NCI-H748 (cell line): ENCODE results near the gene EP400.

Experiments used
- DNase-seq: peaks from one replicate; lab custom pipeline; 2025; ENCODE audit not compliant: unreplicated experiment; lab: John Stamatoyannopoulos, UW

The EP400 gene

GRCh38 chr12:132111654-132112304, 162.0 kb downstream of the EP400 start:
- no peak for DNase-seq

DNA sequence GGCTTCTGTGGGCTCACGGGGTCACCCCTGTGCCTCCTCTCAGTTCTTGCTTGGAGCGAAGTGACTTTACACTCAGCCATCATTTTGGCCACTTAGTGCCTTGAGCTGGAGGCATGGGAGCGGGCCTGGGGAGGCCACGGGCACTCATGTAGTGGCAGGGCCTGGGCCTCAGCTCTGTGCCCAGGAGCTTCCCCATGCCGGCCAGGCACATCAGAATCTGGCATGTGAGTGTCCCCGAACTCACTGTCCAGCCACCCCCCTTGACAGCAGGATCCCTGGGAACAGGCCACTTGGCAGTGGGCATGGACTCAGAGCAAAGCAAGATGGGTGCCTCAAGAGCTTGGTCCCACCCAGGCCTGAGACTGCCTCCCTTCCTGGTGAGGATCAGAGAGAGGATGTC, 164.9 kb downstream of the EP400 start:
- DNase-seq: no peak

- no peak for DNase-seq
Observed at GRCh38 chr12:132115500-132115899, 165.8 kb downstream of the EP400 start.

- DNase-seq: no peak
Observed at GRCh38 chr12:132116709-132117557, 167.2 kb downstream of the EP400 start.

- no peak for DNase-seq
Observed at GRCh38 chr12:132117558-132117875, 167.8 kb downstream of the EP400 start.

GRCh38 chr12:132118876-132119275, 169.1 kb downstream of the EP400 start:
- DNase-seq: no peak

GRCh38 chr12:132121283-132121682, 171.5 kb downstream of the EP400 start:
- DNase-seq: no peak

DNA sequence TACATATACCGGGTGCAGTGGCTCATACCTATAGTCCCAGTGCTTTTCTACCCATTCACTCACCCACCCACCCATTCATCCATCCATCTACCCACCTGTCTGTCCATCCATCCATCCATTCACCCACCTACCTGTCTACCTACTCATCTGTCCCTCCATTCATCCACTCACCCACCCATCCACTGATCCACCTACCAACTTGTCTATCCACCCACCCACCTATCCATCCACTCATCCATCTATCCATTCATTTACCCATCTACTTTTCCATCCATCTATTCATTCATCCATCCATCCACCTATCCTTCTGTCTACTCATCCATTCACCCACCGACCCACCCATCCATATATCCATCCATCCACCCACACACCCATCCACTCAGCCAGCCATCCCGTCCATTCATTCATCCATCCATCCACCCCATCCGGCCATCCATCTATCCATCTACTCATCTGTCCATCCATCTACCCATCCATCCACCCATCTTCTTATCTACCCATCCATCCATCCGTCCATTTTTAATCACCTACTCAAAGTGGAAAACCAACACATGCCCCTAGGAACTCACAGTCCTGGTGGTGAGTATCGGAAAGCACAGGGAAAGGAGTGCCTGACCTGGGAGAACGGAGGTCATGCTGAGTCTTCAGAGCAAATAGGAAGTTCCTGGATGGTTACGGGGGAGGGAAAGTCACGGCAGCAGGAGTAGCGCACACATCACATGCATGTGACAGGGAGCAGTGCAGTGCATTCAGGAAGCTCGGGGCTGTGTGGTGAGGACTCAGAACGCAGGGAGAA, 174.4 kb downstream of the EP400 start:
- no peak for DNase-seq

GRCh38 chr12:132124766-132125425, 175.2 kb downstream of the EP400 start:
- no peak for DNase-seq

GRCh38 chr12:132125736-132126135, 176.0 kb downstream of the EP400 start:
- DNase-seq: no peak

GRCh38 chr12:132127041-132127440, 177.3 kb downstream of the EP400 start:
- DNase-seq: no peak

DNA sequence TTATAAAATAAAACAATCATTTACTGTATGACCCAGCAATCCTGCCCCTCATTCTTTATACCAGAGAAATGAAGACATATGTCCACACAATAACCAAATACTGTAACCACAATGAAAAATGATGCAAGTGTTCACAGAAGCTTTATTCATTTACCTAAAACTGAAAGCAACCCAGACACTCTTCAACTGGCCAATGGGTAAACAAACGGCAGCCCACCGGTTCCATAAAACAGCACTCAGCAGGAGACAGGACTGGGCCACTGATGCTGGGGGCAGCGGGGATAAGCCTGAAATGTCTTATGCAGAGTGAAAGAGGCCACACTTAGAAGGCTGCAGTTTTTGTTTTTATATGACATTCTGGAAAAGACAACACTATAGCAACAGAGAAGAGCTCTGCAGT, 179.3 kb downstream of the EP400 start:
- no peak for DNase-seq

DNA sequence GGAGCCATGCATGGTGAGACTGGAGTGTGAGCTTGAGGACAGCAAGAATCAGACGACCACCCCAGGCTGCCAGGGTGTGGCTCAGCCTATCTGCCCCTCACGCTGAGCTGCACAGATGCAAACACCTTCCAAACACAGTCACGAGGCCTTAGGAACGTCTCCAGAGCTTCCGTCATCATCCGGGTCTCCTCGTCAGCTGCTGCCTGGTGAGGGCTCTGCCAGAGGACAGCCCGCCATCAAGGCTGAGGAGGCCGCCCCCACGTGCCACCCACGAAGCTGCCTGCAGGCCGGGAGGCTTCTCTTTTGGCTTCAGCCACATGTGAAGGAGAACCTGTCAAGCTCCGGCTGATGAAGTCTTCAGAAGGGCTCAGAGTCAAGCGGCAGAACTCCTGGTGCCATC, 180.9 kb downstream of the EP400 start:
- DNase-seq: no peak
